CD4-positive, alpha-beta T cell (primary cell): ENCODE data around the gene HIVEP3. TPM values are rescaled to one million over a fixed set of nuclear protein-coding genes. Genes with fewer than 3 reads are reported as not detected.

ENCODE experiments used
- ATAC-seq: fragments of 200-7000 bp; cut with Tn5 transposase; one replicate; pipeline ENCODE4 v1.10.0; 2022; ENCODE audit warnings: mild to moderate bottlenecking; ENCODE audit not compliant: poor library complexity
- CTCF ChIA-PET: fragments of 350-600 bp; sonication (Branson Sonifier 250); formaldehyde crosslinking; loops from one replicate; lab custom pipeline; 2021; ENCODE audit warnings: antibody characterized with exemption, inconsistent platforms; lab: Charles Lee
- POLR2A ChIA-PET: fragments of 350-600 bp; sonication (Branson Sonifier 250); formaldehyde crosslinking; loops from one replicate; lab custom pipeline; 2021; ENCODE audit warnings: antibody characterized with exemption, inconsistent platforms; lab: Charles Lee
- DNase-seq, 14 experiments: peaks; one replicate each; pipeline ENCODE4 v3.0.0-alpha.2; 2013 to 2020; ENCODE audit warnings: mixed read lengths in 2 of 14
- H3K27ac ChIP-seq, 2 donors: one replicate each; pipeline versions ENCODE4 v1.5.1 to v1.7.0; 2013; ENCODE audit warnings: low read length in 2 of 2, low read depth in 1 of 2, mild to moderate bottlenecking in 1 of 2
- H3K27me3 ChIP-seq, 2 experiments: 1 replicate in 1 of 2; 2 replicates in 1 of 2; pipeline versions ENCODE4 v1.6.1 to v1.7.0; 2013; ENCODE audit warnings: low read length in 2 of 2, control low read depth in 1 of 2, mild to moderate bottlenecking in 1 of 2, moderate library complexity in 1 of 2; ENCODE audit not compliant: insufficient read depth in 2 of 2, control insufficient read depth in 1 of 2
- H3K36me3 ChIP-seq: one replicate; pipeline ENCODE4 v1.6.1; 2013; ENCODE audit warnings: low read length, control low read depth; ENCODE audit not compliant: insufficient read depth
- H3K4me1 ChIP-seq: one replicate; pipeline ENCODE4 v1.6.1; 2013; ENCODE audit warnings: low read length, control low read depth; ENCODE audit not compliant: insufficient read depth
- H3K4me3 ChIP-seq: one replicate; pipeline ENCODE4 v1.5.1; 2013; ENCODE audit warnings: mild to moderate bottlenecking, low read length, moderate library complexity
- H3K9me3 ChIP-seq, 2 experiments: 1 replicate in 1 of 2; 2 replicates in 1 of 2; pipeline versions ENCODE4 v1.6.1 to v1.7.0; 2013; ENCODE audit warnings: low read length in 2 of 2, mild to moderate bottlenecking in 2 of 2, control low read depth in 1 of 2, moderate library complexity in 1 of 2; ENCODE audit not compliant: control insufficient read depth in 1 of 2, insufficient read depth in 1 of 2
- H3K27ac Mint-ChIP-seq: one replicate; pipeline ENCODE4 v1.8.0; 2020; ENCODE audit warnings: mixed read lengths
- H3K27me3 Mint-ChIP-seq: one replicate; pipeline ENCODE4 v1.8.0; 2021; ENCODE audit warnings: mixed read lengths
- H3K36me3 Mint-ChIP-seq: one replicate; pipeline ENCODE4 v1.8.0; 2021; ENCODE audit warnings: low read depth, mixed read lengths
- H3K4me1 Mint-ChIP-seq: one replicate; pipeline ENCODE4 v1.8.0; 2021; ENCODE audit warnings: low read depth, mixed read lengths
- H3K4me3 Mint-ChIP-seq: one replicate; pipeline ENCODE4 v1.8.0; 2020; ENCODE audit warnings: mild to moderate bottlenecking, mixed read lengths
- H3K9me3 Mint-ChIP-seq: one replicate; pipeline ENCODE4 v1.8.0; 2020; ENCODE audit warnings: mixed read lengths
- intact Hi-C, 2 experiments: fragments of 100-400 bp; cut with DNase I in 1 of 2; cut with micrococcal nuclease in 1 of 2; formaldehyde crosslinking; loops; one replicate each; pipeline versions ENCODE4 v1.15.1 to v1.9.0; 2023 to 2025; cut with DNase I, micrococcal nuclease
- total RNA-seq, 174 experiments: library from RNA in 2 of 174; stranded (reverse) in 2 of 174; gene quantifications; one replicate each; pipeline ENCODE4 v1.2.3 and lab custom pipeline; 2021 to 2026
- TF ChIP-seq, protein P1 (sequence below): fragments of 200-600 bp; IDR thresholded peaks from one replicate; pipeline ENCODE4 v1.8.0; 2022; ENCODE audit warnings: antibody characterized with exemption, mild to moderate bottlenecking

The HIVEP3 gene
- total RNA-seq, 2 experiments from 2014 or later: 5.1 to 5.4 TPM

DNA sequence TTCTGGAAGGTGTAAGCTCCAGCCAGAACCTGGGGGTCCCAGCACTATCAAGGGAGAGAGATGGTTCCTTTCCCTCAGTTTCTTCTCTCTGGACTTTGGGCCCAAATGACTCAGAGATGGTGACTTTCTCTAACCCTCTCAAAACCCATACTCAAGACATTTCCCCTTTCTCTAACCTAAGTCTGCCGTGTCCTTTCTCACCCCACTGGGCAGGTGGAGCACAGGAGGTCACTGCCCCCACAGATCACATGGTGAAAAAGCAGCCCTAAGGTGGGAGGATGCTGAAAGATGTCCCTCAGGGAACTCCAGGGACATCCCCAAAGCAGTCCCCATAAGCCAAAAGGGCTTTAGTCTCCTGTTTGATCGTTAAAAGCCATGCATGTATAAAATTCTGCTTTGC lies 173.7 kb downstream of the HIVEP3 start:
- ATAC-seq: no peak
- Mint-ChIP-seq H3K36me3 (no peaks in the 10 kb centered on the region), H3K4me3 (no peak overlapping the region), H3K4me1 (peaks cover 27% of the 10 kb centered on the region), H3K9me3 (no peaks in the 10 kb centered on the region), H3K27me3 (no peaks in the 10 kb centered on the region), H3K27ac (no peak overlapping the region)
- Histone ChIP-seq H3K36me3 (no peaks in the 10 kb centered on the region), H3K27me3 (no peaks in the 10 kb centered on the region), H3K4me1 (peaks cover 23% of the 10 kb centered on the region), H3K4me3 (no peak overlapping the region), H3K27ac (no peak overlapping the region), H3K9me3 (no peaks in the 10 kb centered on the region)
- CTCF ChIA-PET: no interaction called here
- TF ChIP-seq, protein P1, sequence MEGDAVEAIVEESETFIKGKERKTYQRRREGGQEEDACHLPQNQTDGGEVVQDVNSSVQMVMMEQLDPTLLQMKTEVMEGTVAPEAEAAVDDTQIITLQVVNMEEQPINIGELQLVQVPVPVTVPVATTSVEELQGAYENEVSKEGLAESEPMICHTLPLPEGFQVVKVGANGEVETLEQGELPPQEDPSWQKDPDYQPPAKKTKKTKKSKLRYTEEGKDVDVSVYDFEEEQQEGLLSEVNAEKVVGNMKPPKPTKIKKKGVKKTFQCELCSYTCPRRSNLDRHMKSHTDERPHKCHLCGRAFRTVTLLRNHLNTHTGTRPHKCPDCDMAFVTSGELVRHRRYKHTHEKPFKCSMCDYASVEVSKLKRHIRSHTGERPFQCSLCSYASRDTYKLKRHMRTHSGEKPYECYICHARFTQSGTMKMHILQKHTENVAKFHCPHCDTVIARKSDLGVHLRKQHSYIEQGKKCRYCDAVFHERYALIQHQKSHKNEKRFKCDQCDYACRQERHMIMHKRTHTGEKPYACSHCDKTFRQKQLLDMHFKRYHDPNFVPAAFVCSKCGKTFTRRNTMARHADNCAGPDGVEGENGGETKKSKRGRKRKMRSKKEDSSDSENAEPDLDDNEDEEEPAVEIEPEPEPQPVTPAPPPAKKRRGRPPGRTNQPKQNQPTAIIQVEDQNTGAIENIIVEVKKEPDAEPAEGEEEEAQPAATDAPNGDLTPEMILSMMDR: no peak
- POLR2A ChIA-PET: no interaction called here
- DNase-seq: no peak
- intact Hi-C loops: loop anchor here in 1 of 2 experiments (5.0 kb wide), 1 partner anchor 83 kb away; no protein-coding TSS in a partner anchor

DNA sequence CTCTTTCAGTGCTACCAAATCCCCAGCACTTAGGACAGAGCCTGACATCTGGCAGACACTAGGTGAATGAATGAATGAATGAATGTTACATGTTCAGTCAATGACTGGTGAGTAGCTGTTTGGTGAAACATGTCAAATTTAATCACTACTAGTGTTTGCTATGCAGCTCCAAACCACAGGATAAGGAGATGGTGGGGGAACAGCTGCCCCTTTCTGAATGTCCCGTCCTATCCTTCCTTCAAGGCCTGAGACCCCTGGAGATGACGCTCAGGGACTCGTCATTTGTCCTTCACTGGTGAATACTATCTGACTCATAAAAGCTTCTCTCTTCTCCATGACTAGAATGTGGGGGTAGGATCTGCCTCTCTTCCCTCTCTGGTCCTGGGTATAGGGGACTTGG lies 175.4 kb downstream of the HIVEP3 start:
- Histone ChIP-seq H3K36me3 (no peaks in the 10 kb centered on the region), H3K27ac (no peak overlapping the region), H3K27me3 (no peaks in the 10 kb centered on the region), H3K4me1 (peaks cover 33% of the 10 kb centered on the region), H3K4me3 (no peak overlapping the region), H3K9me3 (no peaks in the 10 kb centered on the region)
- intact Hi-C loops: no loop called here
- ChIA-PET POLR2A (no interaction called here), CTCF (no interaction called here)
- ATAC-seq (no peak), DNase-seq (no peak)
- Mint-ChIP-seq H3K9me3 (no peaks in the 10 kb centered on the region), H3K27me3 (no peaks in the 10 kb centered on the region), H3K27ac (no peak overlapping the region), H3K4me1 (peaks cover 39% of the 10 kb centered on the region), H3K36me3 (no peaks in the 10 kb centered on the region), H3K4me3 (no peak overlapping the region)
- TF ChIP-seq, protein P1: no peak

DNA sequence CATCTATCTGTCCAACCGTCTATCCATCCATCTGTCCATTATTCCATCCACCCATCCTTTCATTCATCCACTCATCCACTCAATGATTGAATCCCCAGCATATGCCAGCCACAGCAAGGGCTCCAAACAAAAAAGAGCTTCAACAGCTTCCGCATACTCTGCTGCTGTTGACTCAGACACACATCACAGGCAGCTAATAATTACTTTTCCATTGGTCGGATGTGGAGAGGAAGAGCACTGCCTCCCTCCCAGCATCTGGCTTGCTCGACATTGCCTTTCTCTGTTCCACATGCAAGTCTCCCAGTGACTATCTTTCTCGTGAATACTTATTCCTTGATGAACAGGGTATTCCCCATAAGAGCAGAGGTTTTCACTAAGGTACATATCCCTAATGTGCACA lies 176.5 kb downstream of the HIVEP3 start:
- H3K4me3 ChIP-seq: no peak overlapping the region
- ATAC-seq (no peak), DNase-seq (no peak)
- H3K27me3 ChIP-seq: no peaks in the 10 kb centered on the region
- no peaks in the 10 kb centered on the region for H3K36me3 ChIP-seq
- Mint-ChIP-seq H3K4me1 (peaks cover 48% of the 10 kb centered on the region), H3K27ac (no peak overlapping the region), H3K4me3 (no peak overlapping the region), H3K27me3 (no peaks in the 10 kb centered on the region), H3K36me3 (no peaks in the 10 kb centered on the region), H3K9me3 (no peaks in the 10 kb centered on the region)
- ChIA-PET CTCF (no interaction called here), POLR2A (no interaction called here)
- TF ChIP-seq, protein P1: no peak
- peaks cover 38% of the 10 kb centered on the region for H3K4me1 ChIP-seq
- intact Hi-C loops: no loop called here
- no peak overlapping the region for H3K27ac ChIP-seq
- H3K9me3 ChIP-seq: no peaks in the 10 kb centered on the region
